GM18508 (cell line): ENCODE measurements around the gene PLEKHM3.
A peak's percentile ranks its signal among the peaks of the same experiment; 100 is the strongest.
"Not testable (repeated sequence)": the region's sequence is repeated elsewhere in the genome, so short reads cannot be mapped to it uniquely, and the experiment has no call there.

Experiments used
- ATAC-seq: cut with Tn5 transposase; IDR thresholded peaks from one replicate; pipeline ENCODE4 v1.9.1; 2021; ENCODE audit warnings: moderate number of reproducible peaks; ENCODE audit not compliant: insufficient read depth, unreplicated experiment

PLEKHM3 gene

GRCh38 chr2:207811658-207812057, 213.7 kb downstream of the PLEKHM3 start:
- not testable (repeated sequence) for ATAC-seq

GRCh38 chr2:207810200-207810788, 215.0 kb downstream of the PLEKHM3 start:
- ATAC-seq, result no peak

- no peak for ATAC-seq
These were observed 217.2 kb downstream of the PLEKHM3 start for GRCh38 chr2:207808119-207808518.

GRCh38 chr2:207807516-207807915, 217.8 kb downstream of the PLEKHM3 start:
- peak; percentile 63 for ATAC-seq

GRCh38 chr2:207805566-207806226, 219.6 kb downstream of the PLEKHM3 start:
- ATAC-seq, result no peak

GRCh38 chr2:207802650-207803049, 222.7 kb downstream of the PLEKHM3 start:
- ATAC-seq, result no peak

- ATAC-seq, result no peak
These were observed 224.1 kb downstream of the PLEKHM3 start for GRCh38 chr2:207801259-207801658.

GRCh38 chr2:207796585-207797350, 228.6 kb downstream of the PLEKHM3 start:
- ATAC-seq, result no peak

GRCh38 chr2:207792244-207792785, 233.0 kb downstream of the PLEKHM3 start:
- no peak for ATAC-seq

- no peak for ATAC-seq
These were observed 233.6 kb downstream of the PLEKHM3 start for GRCh38 chr2:207791579-207792243.

GRCh38 chr2:207790898-207791297, 234.4 kb downstream of the PLEKHM3 start:
- no peak for ATAC-seq

- ATAC-seq, result no peak
These were observed 237.5 kb downstream of the PLEKHM3 start for GRCh38 chr2:207787800-207788199.

GRCh38 chr2:207787017-207787416, 238.3 kb downstream of the PLEKHM3 start:
- no peak for ATAC-seq

GRCh38 chr2:207784898-207785297, 240.4 kb downstream of the PLEKHM3 start:
- no peak for ATAC-seq

- no peak for ATAC-seq
These were observed 241.8 kb downstream of the PLEKHM3 start for GRCh38 chr2:207783514-207783913.

GRCh38 chr2:207782238-207783030, 242.9 kb downstream of the PLEKHM3 start:
- ATAC-seq, result no peak

- ATAC-seq, result no peak
These were observed 245.8 kb downstream of the PLEKHM3 start for GRCh38 chr2:207779523-207779922.

GRCh38 chr2:207778298-207778882, 246.9 kb downstream of the PLEKHM3 start:
- no peak for ATAC-seq

- no peak for ATAC-seq
These were observed 248.2 kb downstream of the PLEKHM3 start for GRCh38 chr2:207777124-207777523.
